PC-9 (cell line): ENCODE measurements around the gene SCEL.

ENCODE experiments used
- EZH2 ChIP-seq: fragments of 200-600 bp; sonication (generic); IDR thresholded peaks from 2 replicates; pipeline ENCODE4 v1.8.0; 2017; ENCODE audit warnings: antibody characterized with exemption, low read depth
- TF ChIP-seq, protein P1 (sequence below): fragments of 200-600 bp; sonication (generic); conservative IDR thresholded peaks from 2 replicates; pipeline ENCODE4 v1.6.1; 2017; ENCODE audit warnings: mixed run types, antibody characterized with exemption, mild to moderate bottlenecking, moderate library complexity

DNA sequence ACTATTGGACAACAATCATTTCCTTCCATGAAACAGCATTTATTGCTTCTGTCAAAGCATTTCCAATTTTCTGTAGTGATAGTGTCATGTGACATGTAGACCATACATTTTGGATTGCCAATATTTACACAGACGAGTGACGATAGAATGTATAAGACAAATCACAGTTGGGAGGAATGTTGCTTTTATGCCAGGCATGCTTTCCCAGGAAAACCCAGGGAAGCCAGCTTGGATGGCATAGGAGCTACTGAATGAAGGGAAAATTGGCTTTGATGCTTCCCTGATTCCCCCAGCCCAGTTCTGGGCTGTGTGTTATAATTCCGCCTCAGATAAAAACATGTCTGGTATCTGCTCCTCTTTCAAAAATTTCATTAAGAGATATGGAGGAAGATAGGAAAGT, 22.5 kb downstream of the SCEL start:
- TF ChIP-seq, protein P1, sequence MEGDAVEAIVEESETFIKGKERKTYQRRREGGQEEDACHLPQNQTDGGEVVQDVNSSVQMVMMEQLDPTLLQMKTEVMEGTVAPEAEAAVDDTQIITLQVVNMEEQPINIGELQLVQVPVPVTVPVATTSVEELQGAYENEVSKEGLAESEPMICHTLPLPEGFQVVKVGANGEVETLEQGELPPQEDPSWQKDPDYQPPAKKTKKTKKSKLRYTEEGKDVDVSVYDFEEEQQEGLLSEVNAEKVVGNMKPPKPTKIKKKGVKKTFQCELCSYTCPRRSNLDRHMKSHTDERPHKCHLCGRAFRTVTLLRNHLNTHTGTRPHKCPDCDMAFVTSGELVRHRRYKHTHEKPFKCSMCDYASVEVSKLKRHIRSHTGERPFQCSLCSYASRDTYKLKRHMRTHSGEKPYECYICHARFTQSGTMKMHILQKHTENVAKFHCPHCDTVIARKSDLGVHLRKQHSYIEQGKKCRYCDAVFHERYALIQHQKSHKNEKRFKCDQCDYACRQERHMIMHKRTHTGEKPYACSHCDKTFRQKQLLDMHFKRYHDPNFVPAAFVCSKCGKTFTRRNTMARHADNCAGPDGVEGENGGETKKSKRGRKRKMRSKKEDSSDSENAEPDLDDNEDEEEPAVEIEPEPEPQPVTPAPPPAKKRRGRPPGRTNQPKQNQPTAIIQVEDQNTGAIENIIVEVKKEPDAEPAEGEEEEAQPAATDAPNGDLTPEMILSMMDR = no peak
- no peak for TF ChIP-seq EZH2
